Left lung (tissue), 10 donors: ENCODE results near the gene ARL13B. TPM values are rescaled to one million over a fixed set of nuclear protein-coding genes. Genes with fewer than 3 reads are reported as not detected.

Experiments used
- ATAC-seq: fragments of 200-7000 bp; cut with Tn5 transposase; one replicate; pipeline ENCODE4 v1.9.1; 2020; ENCODE audit warnings: moderate library complexity
- DNase-seq, 4 donors: peaks; one replicate each; pipeline ENCODE4 v3.0.0-alpha.2; 2013 to 2020
- H3K27ac ChIP-seq, 2 donors: fragments of 200-600 bp; sonication (generic) in 1 of 2; one replicate each; pipeline versions ENCODE4 v1.5.0 to v1.8.0; 2020 to 2021
- H3K27me3 ChIP-seq, 2 donors: fragments of 200-600 bp; sonication (generic) in 1 of 2; one replicate each; pipeline versions ENCODE4 v1.5.0 to v1.8.0; 2020 to 2021
- H3K36me3 ChIP-seq, 2 donors: fragments of 200-600 bp; sonication (generic) in 1 of 2; one replicate each; pipeline versions ENCODE4 v1.5.0 to v1.8.0; 2020 to 2021
- H3K4me1 ChIP-seq, 2 donors: fragments of 200-600 bp; one replicate each; pipeline ENCODE4 v1.8.0; 2021
- H3K4me3 ChIP-seq, 2 donors: fragments of 200-600 bp; sonication (generic) in 1 of 2; one replicate each; pipeline versions ENCODE4 v1.5.0 to v1.8.0; 2020 to 2021; ENCODE audit warnings: mild to moderate bottlenecking in 1 of 2
- H3K9me3 ChIP-seq, 2 donors: fragments of 200-600 bp; sonication (generic) in 1 of 2; one replicate each; pipeline versions ENCODE4 v1.5.0 to v1.8.0; 2020 to 2021
- CTCF ChIP-seq, 2 donors: fragments of 200-600 bp; sonication (generic) in 1 of 2; IDR thresholded peaks; one replicate each; pipeline versions ENCODE4 v1.5.0 to v1.8.0; 2021; ENCODE audit warnings: antibody characterized with exemption in 2 of 2
- intact Hi-C, 2 donors: fragments of 100-400 bp; cut with DNase I; formaldehyde crosslinking; loops; one replicate each; pipeline versions ENCODE4 v1.11.2 to v1.14.2; 2022
- polyA plus RNA-seq, 6 donors: library from polyadenylated mRNA; unstranded; fragments of 120-200 nt; gene quantifications; one replicate each; pipeline ENCODE4 v1.2.1, GENCODE V29; 2013; ENCODE audit not compliant: insufficient read length in 6 of 6
- total RNA-seq, 2 donors: library from RNA; stranded (reverse); fragmentation: NEBNext Ultra II Directional; extraction: Animal tissue kit (Norgen Biotek cat#: 25700); gene quantifications; one replicate each; pipeline ENCODE4 v1.2.1, GENCODE V29; 2021
- donor health status: DM: no; HTN: yes; CAD: no.
- donor health status: DM: no; HTN: no; CAD: no.

Gene ARL13B
- total and polyA plus RNA-seq, 8 donors = 13.9 to 25.2 (median 16.5) TPM

- Histone ChIP-seq H3K27ac (peak overlapping the region; percentile 55 to 62), H3K4me3 (no peak overlapping the region), H3K9me3 (no peaks in the 10 kb centered on the region), H3K27me3 (no peaks in the 10 kb centered on the region), H3K36me3 (peaks cover 0 to 7% of the 10 kb centered on the region in 2 donors), H3K4me1 (peaks cover 6 to 19% of the 10 kb centered on the region in 2 donors)
- ATAC-seq = peak; percentile 12
- intact Hi-C loops = loop anchor here in 1 of 2 donors (5.0 kb wide), 1 partner anchor 66 kb away; no protein-coding TSS in a partner anchor
- no peak for TF ChIP-seq CTCF (IDR thresholded peaks at IDR 0.05)
- no peak for DNase-seq
Observed at GRCh38 chr3:94001191-94001590, 21.2 kb downstream of the ARL13B start.

- H3K27me3 ChIP-seq = no peaks in the 10 kb centered on the region
- H3K4me3 ChIP-seq = no peak overlapping the region
- no peaks in the 10 kb centered on the region for H3K9me3 ChIP-seq
- peak overlapping the region; percentile 55 to 62 for H3K27ac ChIP-seq
- no peak for TF ChIP-seq CTCF (IDR thresholded peaks at IDR 0.05)
- peaks cover 6 to 19% of the 10 kb centered on the region in 2 donors for H3K4me1 ChIP-seq
- peaks cover 0 to 7% of the 10 kb centered on the region in 2 donors for H3K36me3 ChIP-seq
- ATAC-seq = peak; percentile 85
- peak in 1 of 4 donors; percentile 41 for DNase-seq
- intact Hi-C loops = loop anchor here in 1 of 2 donors (5.0 kb wide), 1 partner anchor 65 kb away; no protein-coding TSS in a partner anchor
Observed at GRCh38 chr3:94001827-94002495, 22.0 kb downstream of the ARL13B start.

GRCh38 chr3:94004301-94004910 lies 24.5 kb downstream of the ARL13B start:
- peak in 1 of 4 donors; percentile 64 for DNase-seq
- intact Hi-C loops = loop anchor here in 1 of 2 donors (5.0 kb wide), 1 partner anchor 63 kb away; no protein-coding TSS in a partner anchor
- TF ChIP-seq CTCF (IDR thresholded peaks at IDR 0.05) = peak; percentile 70 to 76

GRCh38 chr3:94008253-94008652 lies 28.3 kb downstream of the ARL13B start:
- no peaks in the 10 kb centered on the region for H3K36me3 ChIP-seq
- intact Hi-C loops = no loop called here
- no peak for TF ChIP-seq CTCF (IDR thresholded peaks at IDR 0.05)

More at GRCh38 chr3:94004301-94004910, 24.5 kb downstream of the ARL13B start:
- Histone ChIP-seq H3K4me3 (no peak overlapping the region), H3K27me3 (no peaks in the 10 kb centered on the region), H3K27ac (peak overlapping the region in 1 of 2 donors; percentile 1), H3K9me3 (no peaks in the 10 kb centered on the region), H3K36me3 (no peaks in the 10 kb centered on the region), H3K4me1 (peaks cover 6 to 19% of the 10 kb centered on the region in 2 donors)
- peak; percentile 78 for ATAC-seq

GRCh38 chr3:94009608-94010007 lies 29.7 kb downstream of the ARL13B start:
- Histone ChIP-seq H3K4me1 (peaks cover 0 to 14% of the 10 kb centered on the region in 2 donors), H3K4me3 (no peak overlapping the region), H3K9me3 (no peaks in the 10 kb centered on the region), H3K27me3 (no peaks in the 10 kb centered on the region), H3K36me3 (no peaks in the 10 kb centered on the region), H3K27ac (no peak overlapping the region)
- ATAC-seq (no peak), DNase-seq (no peak)
- no peak for TF ChIP-seq CTCF (IDR thresholded peaks at IDR 0.05)
- intact Hi-C loops = no loop called here

More at GRCh38 chr3:94008253-94008652, 28.3 kb downstream of the ARL13B start:
- no peaks in the 10 kb centered on the region for H3K9me3 ChIP-seq
- DNase-seq (no peak), ATAC-seq (no peak)
- peaks cover 0 to 22% of the 10 kb centered on the region in 2 donors for H3K4me1 ChIP-seq
- H3K27me3 ChIP-seq = no peaks in the 10 kb centered on the region
- no peak overlapping the region for H3K27ac ChIP-seq
- H3K4me3 ChIP-seq = no peak overlapping the region
